Ramos (cell line): ENCODE results near the gene LPP.

Experiments
- in situ Hi-C: fragments of 300-500 bp; cut with MboI; formaldehyde crosslinking; loops from one replicate; pipeline ENCODE4 v1.14.3; 2022; ENCODE audit warnings: low sequenced_read_pairs; ENCODE audit not compliant: unreplicated experiment

The LPP gene

DNA sequence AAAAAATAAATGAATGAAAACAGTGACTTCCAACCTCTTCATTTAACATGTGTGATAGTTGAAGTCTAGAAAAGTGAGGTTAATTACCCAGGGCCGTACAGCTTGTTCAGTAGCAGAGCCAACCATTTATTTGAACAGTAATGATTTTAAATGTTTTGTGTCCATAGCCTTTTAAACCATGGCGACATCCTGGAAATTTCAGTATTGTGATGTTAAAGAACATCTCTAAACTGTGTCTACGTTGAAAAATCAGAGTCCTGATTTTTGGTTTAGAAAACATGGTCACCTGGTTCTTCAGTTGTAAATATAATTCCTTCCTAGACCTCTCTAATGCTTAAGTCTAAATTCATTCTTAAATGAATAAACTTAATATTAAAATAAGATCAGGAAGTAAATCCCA, 14.2 kb downstream of the LPP start:
- in situ Hi-C loops: no loop called here

GRCh38 chr3:188168648-188169047, 14.7 kb downstream of the LPP start:
- in situ Hi-C loops: no loop called here

DNA sequence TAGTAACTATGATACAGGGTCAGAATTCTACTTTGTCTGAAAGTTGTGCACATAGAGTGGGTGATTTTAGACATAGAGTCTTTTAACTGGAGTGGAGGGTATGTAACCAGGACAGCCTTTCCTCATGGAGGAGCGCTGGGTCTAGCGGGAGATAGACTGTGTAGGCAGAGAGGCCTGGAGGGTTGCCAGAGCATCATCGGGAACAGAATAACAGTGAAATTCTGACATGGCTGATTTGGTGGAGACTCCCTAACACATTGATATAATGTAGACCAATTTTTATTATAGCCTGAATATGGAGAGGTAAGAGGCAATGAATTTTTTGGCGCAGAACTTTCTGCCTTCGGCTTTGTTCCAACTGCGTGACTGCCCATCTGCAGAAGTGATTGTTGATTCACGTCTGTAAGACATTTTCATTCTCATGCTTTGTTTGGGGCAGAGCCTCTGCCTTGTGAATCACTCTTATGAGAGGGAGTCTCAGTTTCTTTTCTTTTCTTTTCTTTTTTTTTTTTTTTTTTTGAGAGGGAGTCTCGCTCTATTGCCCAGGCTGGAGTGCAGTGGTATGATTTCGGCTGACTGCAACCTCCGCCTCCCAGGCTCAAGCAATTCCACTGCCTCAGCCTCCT, 16.0 kb downstream of the LPP start:
- in situ Hi-C loops: no loop called here

DNA sequence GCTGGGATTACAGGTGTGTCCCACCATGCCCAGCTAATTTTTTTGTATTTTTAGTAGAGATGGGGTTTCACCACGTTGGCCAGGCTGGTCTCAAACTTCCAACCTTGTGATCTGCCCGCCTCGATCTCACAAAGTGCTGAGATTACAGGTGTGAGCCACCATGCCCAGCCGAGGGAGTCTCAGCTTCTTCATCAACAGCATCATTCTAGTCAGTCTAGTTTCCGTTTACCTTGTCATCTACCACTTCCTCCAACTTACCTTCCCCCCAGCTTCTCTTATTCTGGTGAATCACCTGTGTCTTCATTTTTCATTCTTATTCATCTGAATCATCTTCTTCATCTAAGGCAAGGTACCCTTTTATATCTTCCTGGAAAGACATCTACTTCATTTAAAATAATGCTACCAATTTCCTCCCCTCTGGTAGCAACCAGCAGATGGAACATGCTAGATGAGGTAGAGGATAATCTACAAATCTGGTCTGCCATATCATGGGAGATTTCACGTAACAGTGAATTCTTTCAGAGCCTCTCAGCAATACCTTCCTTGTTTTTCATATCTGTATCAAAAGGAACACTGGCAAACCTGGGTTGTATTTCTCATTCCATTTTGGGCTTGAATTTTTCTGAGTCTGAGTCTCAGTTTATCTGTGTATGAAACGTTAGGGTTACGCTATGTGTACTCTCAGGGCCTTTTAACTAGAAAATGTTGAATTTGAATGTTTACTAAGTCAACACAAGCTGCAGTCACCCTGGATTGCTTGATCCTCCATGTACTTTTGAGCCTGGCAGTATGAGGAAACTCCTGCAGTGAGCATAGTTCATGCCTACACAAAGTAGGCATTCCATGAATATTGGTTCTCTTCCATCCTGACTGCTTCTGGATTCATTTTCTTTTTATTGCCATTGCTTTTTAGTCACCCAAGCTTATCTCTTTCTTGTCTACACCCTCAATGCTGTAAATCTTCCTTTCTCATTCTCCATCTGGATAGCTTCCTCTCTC, 16.8 kb downstream of the LPP start:
- in situ Hi-C loops: no loop called here

DNA sequence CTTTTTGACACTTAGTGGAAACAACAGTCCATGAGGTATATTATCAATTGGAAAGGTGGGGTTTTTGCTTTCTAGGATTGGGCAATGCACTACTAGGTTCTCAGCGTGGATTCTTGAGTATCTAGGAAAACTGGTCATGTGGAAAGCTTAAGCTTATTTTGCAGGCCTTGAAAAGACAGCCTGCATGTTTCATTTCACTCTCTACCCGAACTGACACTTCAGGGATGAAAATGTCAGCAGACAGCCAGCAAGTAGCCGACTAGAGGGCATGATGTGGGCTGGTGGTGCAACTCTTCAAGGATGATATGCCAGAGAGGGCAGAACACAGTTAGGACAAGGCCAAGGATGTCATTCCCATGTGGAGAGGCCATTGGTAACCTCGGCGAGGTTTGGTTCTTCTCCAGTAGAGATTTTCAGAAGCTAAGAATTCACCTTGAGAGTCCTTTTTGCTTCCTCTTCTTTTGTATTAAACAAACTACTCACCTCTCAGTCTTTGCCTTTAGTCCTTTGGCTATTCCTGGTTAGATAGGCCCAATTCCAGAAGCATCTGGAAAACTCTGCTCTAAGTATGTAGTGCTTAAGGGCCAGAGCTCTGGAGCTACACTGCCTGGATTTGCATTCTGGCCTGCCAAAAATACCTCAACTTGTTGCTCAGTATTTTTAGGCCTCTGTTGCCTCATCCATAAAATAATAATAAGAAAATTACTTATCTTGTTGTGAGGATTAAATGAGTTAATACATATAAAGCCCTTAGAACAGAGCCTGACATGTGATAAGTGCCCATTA, 17.9 kb downstream of the LPP start:
- in situ Hi-C loops: no loop called here

DNA sequence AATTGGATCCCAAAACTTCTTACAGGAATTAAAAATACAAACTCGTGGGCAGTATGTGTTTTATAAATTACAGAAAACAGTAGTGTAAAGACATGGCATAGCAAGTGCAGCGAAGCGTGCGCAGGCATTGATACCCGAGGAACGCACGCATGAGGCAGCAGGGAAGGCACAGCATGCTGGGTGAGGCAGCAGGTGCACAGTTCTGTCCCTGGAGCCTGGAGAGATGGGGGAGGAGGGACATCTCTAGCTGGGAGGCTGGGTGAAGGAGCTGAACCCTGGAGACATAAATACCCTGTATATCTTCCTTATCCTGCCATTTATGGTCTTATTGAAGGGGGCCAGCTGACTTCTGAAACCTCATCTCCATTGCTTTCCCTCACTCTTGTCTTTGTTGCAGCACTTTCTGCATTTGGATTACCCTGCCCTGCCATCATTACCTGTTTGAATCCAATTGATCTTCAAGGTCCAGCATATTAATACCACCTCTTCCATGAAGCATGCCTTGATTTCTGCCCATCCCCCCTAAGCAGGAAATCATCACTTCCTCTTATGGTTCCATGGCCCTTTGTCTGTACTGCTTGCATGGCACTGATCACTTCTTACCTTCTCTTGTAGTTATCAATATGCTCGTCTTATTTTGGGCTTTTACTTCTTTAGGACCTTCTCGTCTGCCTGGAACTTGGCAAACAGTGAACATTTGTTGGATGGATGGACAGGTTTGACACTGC, 20.5 kb downstream of the LPP start:
- in situ Hi-C loops: no loop called here

- in situ Hi-C loops: no loop called here
Measured at GRCh38 chr3:188176476-188176875, 22.5 kb downstream of the LPP start.

- in situ Hi-C loops: no loop called here
Measured at GRCh38 chr3:188176884-188177283, 22.9 kb downstream of the LPP start.

DNA sequence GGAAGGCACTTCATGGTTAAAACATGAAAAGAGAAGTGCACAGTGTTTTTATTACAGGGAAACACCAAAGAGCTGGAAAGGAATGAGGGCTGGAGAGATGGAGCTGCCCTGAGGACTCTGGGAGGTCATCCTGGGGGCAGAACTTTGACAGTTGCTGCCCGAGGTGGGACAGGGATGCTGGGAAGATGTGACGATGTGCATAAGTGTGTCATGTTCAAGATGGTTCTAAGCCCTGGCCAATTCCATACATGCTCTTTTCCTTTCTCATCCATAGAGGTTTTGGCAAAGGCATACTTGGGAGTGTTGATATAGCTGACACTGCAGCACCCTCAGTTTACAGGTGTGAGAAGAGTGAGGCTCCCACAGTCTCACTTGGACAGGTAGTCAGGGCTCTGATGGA, 23.8 kb downstream of the LPP start:
- in situ Hi-C loops: no loop called here

DNA sequence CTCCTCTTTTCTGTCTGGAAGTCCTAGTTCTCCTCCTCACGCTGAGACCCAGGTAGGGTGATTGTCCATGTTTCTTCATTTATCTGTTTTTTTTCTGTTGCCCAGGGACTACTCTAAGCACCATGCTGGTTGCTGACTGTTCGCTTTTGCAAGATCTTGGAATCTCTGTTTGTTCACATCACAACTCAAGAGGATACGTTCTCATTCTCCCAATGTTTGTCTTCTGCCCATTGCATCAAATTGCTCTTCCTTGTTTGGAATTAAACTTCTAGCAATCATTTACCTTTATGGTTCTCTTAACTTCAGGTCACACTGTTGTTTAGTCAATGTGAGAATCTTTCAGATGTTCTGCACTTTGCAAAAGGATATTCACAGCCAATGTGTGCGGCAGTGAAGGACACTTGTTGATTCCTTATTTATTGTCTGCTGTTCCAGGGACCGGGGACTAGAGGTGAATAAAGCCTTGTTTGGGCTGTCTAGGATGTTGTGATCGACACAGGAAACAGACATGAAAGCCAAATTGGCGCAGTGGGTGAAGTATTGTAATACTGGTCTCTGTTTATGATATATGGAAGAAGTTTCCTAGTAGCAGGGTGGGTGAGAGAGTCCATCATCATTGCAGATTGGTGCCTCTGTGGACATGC, 24.5 kb downstream of the LPP start:
- in situ Hi-C loops: no loop called here

DNA sequence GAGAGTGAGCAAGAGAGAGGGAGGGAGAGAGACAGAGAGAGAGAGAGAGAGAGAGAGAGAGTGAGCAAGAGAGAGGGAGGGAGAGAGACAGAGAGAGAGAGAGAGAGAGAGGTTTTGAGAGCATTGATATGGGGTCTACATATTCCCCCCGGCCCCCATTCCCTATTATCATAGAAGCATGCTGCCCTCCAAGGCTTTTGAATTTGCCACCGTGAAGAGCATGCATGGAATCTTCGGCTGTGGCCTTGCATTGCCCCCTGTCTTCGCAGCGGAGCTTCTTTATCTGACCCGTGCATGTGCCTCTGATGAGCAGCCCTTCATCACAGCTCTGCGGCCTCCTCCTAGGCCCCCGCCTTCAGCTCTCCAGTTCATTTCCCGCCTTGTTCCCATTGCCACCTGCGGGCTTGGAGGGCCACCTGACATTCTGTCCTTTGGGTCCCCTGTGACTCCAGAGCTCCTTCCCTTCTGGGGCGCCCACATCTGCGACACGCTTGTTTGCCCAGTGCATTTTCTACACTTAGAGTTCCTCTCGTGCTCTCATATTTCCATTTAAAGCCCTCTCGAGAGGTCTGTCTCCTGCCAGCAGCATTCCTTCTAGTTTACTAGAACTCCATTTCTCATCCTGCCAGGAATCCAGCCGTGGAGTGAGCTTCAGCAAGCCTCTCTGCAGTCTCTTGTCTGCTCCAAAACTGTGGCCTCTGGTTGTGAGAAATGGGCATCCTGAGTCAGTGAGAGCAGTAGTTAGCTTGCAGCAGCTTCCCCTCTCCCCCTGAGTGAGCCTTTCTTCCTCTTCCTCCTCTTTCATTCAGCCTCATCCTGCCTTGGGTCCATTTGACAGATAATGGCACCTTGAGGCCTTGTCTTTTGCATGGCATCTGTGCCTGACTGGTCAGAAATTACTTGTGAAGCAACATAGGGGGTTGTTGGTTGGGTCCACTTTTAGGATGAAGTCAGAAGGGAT, 25.3 kb downstream of the LPP start:
- in situ Hi-C loops: no loop called here

GRCh38 chr3:188180114-188180513, 26.2 kb downstream of the LPP start:
- in situ Hi-C loops: no loop called here

DNA sequence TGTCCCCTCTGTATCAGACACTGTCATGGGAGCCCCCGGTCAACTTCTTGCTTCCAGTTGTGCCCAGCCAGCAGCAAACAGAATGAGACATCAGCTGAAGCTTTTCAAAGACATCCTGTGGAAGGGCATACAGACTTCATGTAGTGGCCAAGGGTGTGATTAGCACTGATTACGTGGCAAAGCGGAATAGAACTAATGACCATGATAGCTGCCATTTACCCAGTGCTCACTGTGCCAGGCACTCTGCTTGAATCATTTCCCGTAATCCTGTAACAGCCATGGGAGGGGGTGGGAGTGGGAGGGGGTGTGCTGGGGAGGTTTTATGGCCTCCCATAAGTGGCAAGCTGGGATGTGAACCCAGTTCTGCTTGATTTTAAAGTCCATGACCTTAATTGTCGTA, 29.5 kb downstream of the LPP start:
- in situ Hi-C loops: no loop called here

DNA sequence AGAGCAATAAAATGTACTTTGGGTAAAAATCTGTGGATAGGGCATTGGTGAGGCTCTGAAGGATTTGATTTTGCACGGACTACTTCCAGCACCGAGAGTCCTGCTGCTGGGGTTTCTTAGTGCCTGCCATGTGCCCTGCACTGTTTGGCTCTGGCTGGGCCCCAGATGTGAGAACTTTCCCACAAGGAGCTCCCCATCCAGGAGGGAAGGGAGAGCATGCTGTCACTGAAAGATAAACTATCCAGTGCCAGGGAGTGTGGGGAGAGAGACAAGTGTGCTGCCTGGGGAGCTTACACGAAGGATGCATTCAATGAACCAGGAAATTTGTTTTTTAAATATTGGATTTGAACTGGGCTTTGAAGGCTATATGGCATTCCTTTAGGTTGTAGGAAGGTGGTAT, 30.2 kb downstream of the LPP start:
- in situ Hi-C loops: no loop called here

- in situ Hi-C loops: no loop called here
Measured at GRCh38 chr3:188184649-188185048, 30.7 kb downstream of the LPP start.

DNA sequence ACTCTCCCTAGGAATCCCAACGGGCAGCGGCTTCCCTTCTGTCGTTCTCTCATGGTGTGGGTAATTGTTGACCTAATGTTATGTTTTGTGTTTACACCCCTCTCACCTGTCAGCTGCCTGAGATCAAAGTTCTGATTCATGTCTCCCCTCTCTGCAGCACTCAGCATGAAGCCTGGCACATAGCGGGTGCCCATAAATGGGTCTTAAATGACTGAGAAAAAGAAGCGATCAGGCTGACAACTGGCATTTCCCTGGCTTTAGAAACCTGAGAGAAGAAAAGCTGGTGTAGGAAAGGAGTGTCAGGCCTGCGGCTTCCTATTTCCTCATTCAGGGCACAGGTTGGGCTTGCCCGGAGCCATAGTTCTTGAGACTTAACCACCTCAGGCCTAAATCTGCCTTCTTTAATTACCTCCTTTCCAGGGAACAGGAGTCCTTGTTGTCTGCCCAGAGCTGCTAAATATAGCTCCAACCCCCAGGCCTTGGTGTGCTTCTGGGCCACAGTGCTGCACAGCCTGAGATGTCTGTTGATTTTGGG, 31.8 kb downstream of the LPP start:
- in situ Hi-C loops: no loop called here

DNA sequence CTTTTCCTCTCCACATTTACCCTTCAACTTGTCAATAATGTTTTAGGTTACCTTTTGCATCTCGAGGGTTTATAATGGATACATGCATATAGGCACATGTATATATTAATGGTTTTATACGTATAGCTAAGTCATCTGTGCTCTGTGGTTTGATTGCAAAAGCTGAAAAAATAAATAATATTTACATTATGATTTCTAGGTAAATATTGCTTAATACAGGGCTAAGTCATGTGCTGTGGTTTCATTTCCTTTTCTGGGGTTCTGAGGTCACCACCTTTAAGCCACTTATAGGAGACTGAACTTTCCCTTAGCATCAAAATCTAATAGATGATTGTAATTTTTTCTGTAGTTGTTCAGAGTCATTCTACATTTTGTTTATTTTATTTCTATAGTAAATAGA, 33.1 kb downstream of the LPP start:
- in situ Hi-C loops: no loop called here

GRCh38 chr3:188188911-188189310, 35.0 kb downstream of the LPP start:
- in situ Hi-C loops: no loop called here
